SK-MEL-5 (cell line): ENCODE data around the gene GLTPD2. TPM values are rescaled to one million over a fixed set of nuclear protein-coding genes. Genes with fewer than 3 reads are reported as not detected.

Source experiments
- DNase-seq: peaks from one replicate; pipeline ENCODE4 v3.0.0-alpha.2; 2016; ENCODE audit warnings: low read depth, low spot score
- in situ Hi-C: cut with HindIII; loops from 2 replicates; pipeline ENCODE4 v1.10.0; 2016; ENCODE audit warnings: low sequenced_read_pairs, high pct_unique_total_duplicates, low pct_unique_long_range_greater_than_20kb
- total RNA-seq: library from RNA; depleted of rRNA; stranded (reverse); fragments of >200 nt; shearing (Covaris generic); gene quantifications from 2 replicates; pipeline ENCODE4 v1.2.3, GENCODE V29; 2014

GLTPD2 gene
- total RNA-seq, 1 experiment from 2014 or later, result not detected

GRCh38 chr17:4766201-4766600 is 22.6 kb upstream of the GLTPD2 start:
- in situ Hi-C loops, result no loop called here
- no peak for DNase-seq

- no peak for DNase-seq
- in situ Hi-C loops, result no loop called here
Observed at GRCh38 chr17:4766723-4767122, 22.0 kb upstream of the GLTPD2 start.

GRCh38 chr17:4768298-4768697 is 20.5 kb upstream of the GLTPD2 start:
- DNase-seq, result no peak
- in situ Hi-C loops, result no loop called here

- no peak for DNase-seq
- in situ Hi-C loops, result no loop called here
Observed at GRCh38 chr17:4769628-4770027, 19.1 kb upstream of the GLTPD2 start.

- no peak for DNase-seq
- in situ Hi-C loops, result no loop called here
Observed at GRCh38 chr17:4771519-4772234, 17.1 kb upstream of the GLTPD2 start, which contains the start of gene TM4SF5. Gene TM4SF5, plus strand, starts transcription at chr17:4771886. Its CDS starts 37 bp downstream, at chr17:4771923.

- no peak for DNase-seq
- in situ Hi-C loops, result no loop called here
Observed at GRCh38 chr17:4772235-4772613, 16.5 kb upstream of the GLTPD2 start.

- DNase-seq, result no peak
- in situ Hi-C loops, result no loop called here
Observed at GRCh38 chr17:4777969-4778760, 10.6 kb upstream of the GLTPD2 start.

- in situ Hi-C loops, result no loop called here
- DNase-seq, result no peak
Observed at GRCh38 chr17:4780325-4780955, 8.3 kb upstream of the GLTPD2 start.

- in situ Hi-C loops, result no loop called here
Observed at GRCh38 chr17:4782652-4783051, 6.1 kb upstream of the GLTPD2 start.

GRCh38 chr17:4785311-4786105 is 3.3 kb upstream of the GLTPD2 start:
- in situ Hi-C loops, result no loop called here

More at GRCh38 chr17:4782652-4783051, 6.1 kb upstream of the GLTPD2 start:
- no peak for DNase-seq

GRCh38 chr17:4786106-4786511 is 2.7 kb upstream of the GLTPD2 start, which contains the start of gene VMO1:
Gene VMO1, minus strand, starts transcription at chr17:4786364. Its CDS starts 12 bp downstream, at chr17:4786352.
- no peak for DNase-seq

More at GRCh38 chr17:4785311-4786105, 3.3 kb upstream of the GLTPD2 start:
- no peak for DNase-seq

GRCh38 chr17:4786516-4786915 is 2.2 kb upstream of the GLTPD2 start:
- no peak for DNase-seq
- in situ Hi-C loops, result no loop called here

More at GRCh38 chr17:4786106-4786511, 2.7 kb upstream of the GLTPD2 start, which contains the start of gene VMO1:
- in situ Hi-C loops, result no loop called here

GRCh38 chr17:4788159-4788806 is 481 bp upstream of the GLTPD2 start:
- DNase-seq, result no peak
- in situ Hi-C loops, result no loop called here

GRCh38 chr17:4789701-4789950 is 862 bp downstream of the GLTPD2 start:
- in situ Hi-C loops, result no loop called here

GRCh38 chr17:4789951-4790704 is 1.4 kb downstream of the GLTPD2 start:
- in situ Hi-C loops, result no loop called here
- DNase-seq, result peak; percentile 83

More at GRCh38 chr17:4789701-4789950, 862 bp downstream of the GLTPD2 start:
- DNase-seq, result no peak

GRCh38 chr17:4790705-4791088 is 1.9 kb downstream of the GLTPD2 start:
- in situ Hi-C loops, result no loop called here
- DNase-seq, result no peak

GRCh38 chr17:4795168-4795567 is 6.4 kb downstream of the GLTPD2 start:
- in situ Hi-C loops, result no loop called here

More at GRCh38 chr17:4795168-4795567, 6.4 kb downstream of the GLTPD2 start:
- DNase-seq, result no peak
